ENCODE data around the gene ORC2.
"Not testable (repeated sequence)": the region's sequence is repeated elsewhere in the genome, so short reads cannot be mapped to it uniquely, and the experiment has no call there.

ORC2 gene

DNA sequence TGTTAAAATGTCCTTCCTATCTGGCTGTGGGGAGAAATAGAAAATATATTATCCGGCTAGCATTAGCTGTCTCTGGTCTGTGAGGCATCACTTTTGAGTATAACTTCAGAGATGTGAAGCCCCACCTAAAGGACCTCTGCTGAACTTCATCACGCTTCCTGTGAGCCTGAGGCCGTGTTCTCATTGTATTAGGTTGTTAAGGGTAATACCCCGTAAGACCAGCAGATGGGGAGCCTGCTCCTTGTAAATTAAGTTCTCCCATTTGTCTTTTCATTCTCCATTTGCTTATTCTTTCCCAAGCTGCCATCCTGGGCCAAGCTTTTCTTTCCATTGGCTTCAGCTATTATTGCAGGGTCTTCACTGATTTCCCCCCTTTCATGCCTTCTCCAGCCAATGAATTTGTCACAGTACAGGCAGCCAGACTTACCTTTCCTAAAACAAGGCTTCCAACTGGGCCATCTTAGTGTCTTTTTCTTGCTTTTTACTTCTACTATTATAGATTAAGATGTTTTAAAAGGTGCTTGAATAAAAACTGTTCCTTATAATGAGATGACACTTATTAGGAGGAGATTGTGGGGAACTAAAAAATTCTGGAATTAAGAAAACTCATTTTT lies 61.9 kb downstream of the ORC2 start:
- H3K4me3 ChIP-seq (ENCODE audit: low read length): no peak overlapping the region
- DNase-seq (ENCODE audit: low read depth): peak; percentile 55
- TF ChIP-seq CTCF (conservative IDR thresholded peaks at IDR 0.05; ENCODE audit: low read depth, low read length): peak; percentile 79

DNA sequence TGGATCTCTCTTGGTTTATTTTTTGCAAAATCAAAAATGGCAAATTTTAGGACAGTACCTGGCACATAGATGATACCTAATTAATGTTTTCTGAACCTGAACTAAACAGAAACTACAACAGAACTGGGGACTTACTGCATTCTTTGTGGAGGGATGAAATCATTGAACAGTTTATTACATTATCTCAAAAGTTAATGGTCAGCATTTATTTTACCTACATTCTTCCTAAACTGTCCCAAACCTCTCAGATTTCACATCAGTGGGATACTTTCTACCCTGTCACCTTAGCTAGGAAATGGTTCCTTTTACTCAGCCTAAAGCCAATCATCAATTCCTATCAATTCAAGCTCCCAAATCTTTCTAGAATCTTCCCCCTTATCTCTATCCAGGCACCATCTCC lies 64.0 kb downstream of the ORC2 start:
- no peak for DNase-seq (ENCODE audit: low read depth)
- no peak for TF ChIP-seq CTCF (conservative IDR thresholded peaks at IDR 0.05; ENCODE audit: low read depth, low read length)
- H3K4me3 ChIP-seq (ENCODE audit: low read length): no peak overlapping the region

DNA sequence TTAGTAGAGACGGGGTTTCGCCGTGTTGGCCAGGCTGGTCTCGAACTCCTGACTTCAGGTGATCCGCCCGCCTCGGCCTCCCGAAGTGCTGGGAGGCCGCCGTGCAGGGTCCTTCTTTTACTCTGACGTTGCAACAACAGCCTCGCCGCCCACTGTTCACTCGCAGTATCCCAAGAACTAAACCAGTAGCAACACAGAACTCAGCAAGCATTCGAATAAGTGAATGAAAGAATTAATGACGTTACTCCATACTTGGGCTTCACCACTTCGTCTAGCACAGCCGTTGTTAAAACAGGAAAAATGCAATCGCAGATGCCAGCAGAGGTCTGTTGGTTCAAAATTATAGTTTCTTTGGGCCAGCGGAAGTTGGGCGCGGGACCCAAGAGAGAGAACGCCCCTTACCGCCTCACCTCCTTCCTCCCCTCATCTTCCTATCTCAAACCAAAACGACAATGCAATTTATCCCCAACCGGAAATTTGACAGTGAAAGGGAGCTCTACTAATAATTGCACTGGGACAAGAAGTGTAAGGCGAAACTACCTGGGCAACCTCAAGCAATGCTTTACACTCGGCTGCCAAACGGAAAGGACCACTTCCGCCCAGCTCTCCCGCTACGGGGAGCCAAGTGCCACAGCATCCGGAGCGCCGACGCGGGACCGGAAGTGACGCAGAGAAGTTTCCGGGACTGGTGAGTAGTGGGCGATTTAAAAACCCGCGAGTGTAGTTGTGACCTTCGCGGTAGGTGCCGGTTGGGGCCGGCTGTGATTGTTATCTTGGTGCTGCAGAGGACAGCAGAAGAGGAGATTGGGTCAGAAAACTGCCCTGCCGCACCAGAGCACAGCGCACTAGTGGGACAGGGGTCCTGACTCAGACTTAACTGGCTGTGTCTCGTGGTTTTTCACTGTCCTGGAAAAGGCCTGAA lies 74.5 kb downstream of the ORC2 start, which contains the start of the genes NIF3L1 and PPIL3:
NIF3L1 (plus strand) TSS at position 668 of the 922 bp plus-strand sequence. CDS start 2,573 bp downstream, outside the sequence.
PPIL3 (minus strand) TSS at position 374 of the 922 bp plus-strand sequence. CDS start 1,462 bp downstream, outside the sequence.
- DNase-seq (ENCODE audit: low read depth): peak; percentile 95
- TF ChIP-seq CTCF (conservative IDR thresholded peaks at IDR 0.05; ENCODE audit: low read depth, low read length): no peak
- peak within 1 kb of the TSS; percentile 74 for H3K4me3 ChIP-seq (ENCODE audit: low read length)

DNA sequence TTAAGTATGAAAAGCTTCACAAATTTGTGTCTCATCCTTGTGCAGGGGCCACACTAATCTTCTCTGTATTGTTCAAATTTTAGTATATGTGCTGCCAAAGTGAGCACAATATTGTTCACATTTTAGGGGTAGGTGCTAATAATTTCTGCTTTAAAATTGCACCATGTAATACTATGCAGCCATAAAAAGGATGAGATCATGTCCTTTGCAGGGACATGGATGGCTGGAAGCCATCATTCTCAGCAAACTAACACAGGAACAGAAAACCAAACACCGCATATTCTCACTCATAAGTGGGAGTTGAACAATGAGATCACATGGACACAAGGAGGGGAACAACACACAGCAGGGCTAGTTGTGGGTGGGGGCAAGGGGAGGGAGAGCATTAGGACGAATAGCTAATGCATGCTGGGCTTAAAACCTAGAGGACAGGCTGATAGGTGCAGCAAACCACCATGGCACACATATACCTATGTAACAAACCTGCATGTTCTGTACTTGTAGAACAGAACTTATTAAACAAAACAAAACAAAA lies 81.7 kb downstream of the ORC2 start:
- DNase-seq (ENCODE audit: low read depth); H3K4me3 ChIP-seq (ENCODE audit: low read length): not testable (repeated sequence)

DNA sequence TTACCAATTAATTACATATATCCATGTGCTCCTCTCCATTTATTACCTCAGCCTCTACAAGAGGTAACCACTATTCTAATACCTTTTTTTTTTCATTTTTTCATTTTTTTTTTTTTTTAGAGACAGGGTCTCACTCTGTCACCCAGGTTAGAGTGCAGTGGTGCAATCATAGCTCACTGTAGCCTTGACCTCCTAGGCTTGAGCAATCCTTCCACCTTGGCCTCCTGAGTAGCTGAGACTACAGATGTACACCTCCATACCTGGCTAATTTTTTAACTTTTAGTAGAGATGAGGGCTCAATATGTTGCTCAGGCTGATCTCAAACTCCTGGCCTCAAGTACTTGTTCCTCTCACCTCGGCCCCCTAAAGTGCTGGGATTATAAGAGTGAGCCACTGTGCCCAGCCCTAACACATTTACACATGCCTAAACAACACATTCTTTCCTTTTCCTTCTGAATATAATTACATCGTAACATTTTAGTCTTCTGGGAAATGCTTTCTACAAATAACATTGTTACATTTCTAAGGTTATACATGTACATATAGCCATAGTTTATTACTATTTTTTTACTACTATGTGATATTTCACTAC lies 85.1 kb downstream of the ORC2 start:
- H3K4me3 ChIP-seq (ENCODE audit: low read length): no peak overlapping the region
- DNase-seq (ENCODE audit: low read depth): no peak
- TF ChIP-seq CTCF (conservative IDR thresholded peaks at IDR 0.05; ENCODE audit: low read depth, low read length): no peak

- DNase-seq (ENCODE audit: low read depth): no peak
- TF ChIP-seq CTCF (conservative IDR thresholded peaks at IDR 0.05; ENCODE audit: low read depth, low read length): no peak
- no peak overlapping the region for H3K4me3 ChIP-seq (ENCODE audit: low read length)
These were observed 86.0 kb downstream of the ORC2 start for GRCh38 chr2:200877443-200877842.

- TF ChIP-seq CTCF (conservative IDR thresholded peaks at IDR 0.05; ENCODE audit: low read depth, low read length): no peak
- DNase-seq (ENCODE audit: low read depth): no peak
- no peak overlapping the region for H3K4me3 ChIP-seq (ENCODE audit: low read length)
These were observed 89.9 kb downstream of the ORC2 start for GRCh38 chr2:200873560-200873959.

Measured in retinal pigment epithelial cell (primary cell).